GM19099 (cell line): ENCODE results near the gene SCCPDH.

Experiments
- POLR2A ChIP-seq: IDR thresholded peaks from 3 replicates; pipeline ENCODE4 v1.6.1; 2011; ENCODE audit warnings: low read depth; ENCODE audit not compliant: insufficient read length; ENCODE audit errors: extremely low read depth

The SCCPDH gene

GRCh38 chr1:246695136-246695535 lies 29.1 kb upstream of the SCCPDH start:
- no peak for TF ChIP-seq POLR2A

- TF ChIP-seq POLR2A, result no peak
Measured at GRCh38 chr1:246695666-246696065, 28.5 kb upstream of the SCCPDH start.

- no peak for TF ChIP-seq POLR2A
Measured at GRCh38 chr1:246698466-246699094, 25.6 kb upstream of the SCCPDH start.

- no peak for TF ChIP-seq POLR2A
Measured at GRCh38 chr1:246699095-246699735, 25.0 kb upstream of the SCCPDH start.

- TF ChIP-seq POLR2A, result no peak
Measured at GRCh38 chr1:246703581-246703980, 20.6 kb upstream of the SCCPDH start.

- no peak for TF ChIP-seq POLR2A
Measured at GRCh38 chr1:246705368-246705767, 18.8 kb upstream of the SCCPDH start.

- TF ChIP-seq POLR2A, result no peak
Measured at GRCh38 chr1:246708166-246708565, 16.0 kb upstream of the SCCPDH start.

GRCh38 chr1:246709196-246709595 lies 15.0 kb upstream of the SCCPDH start:
- TF ChIP-seq POLR2A, result no peak

- no peak for TF ChIP-seq POLR2A
Measured at GRCh38 chr1:246709835-246710234, 14.4 kb upstream of the SCCPDH start.

GRCh38 chr1:246711548-246712003 lies 12.6 kb upstream of the SCCPDH start:
- no peak for TF ChIP-seq POLR2A

GRCh38 chr1:246722720-246723119 lies 1.5 kb upstream of the SCCPDH start:
- TF ChIP-seq POLR2A, result no peak

- no peak for TF ChIP-seq POLR2A
Measured at GRCh38 chr1:246724731-246725095, 504 bp downstream of the SCCPDH start.

GRCh38 chr1:246725191-246725590 lies 982 bp downstream of the SCCPDH start:
- no peak for TF ChIP-seq POLR2A

GRCh38 chr1:246726255-246726679 lies 2.1 kb downstream of the SCCPDH start:
- TF ChIP-seq POLR2A, result no peak

- TF ChIP-seq POLR2A, result no peak
Measured at GRCh38 chr1:246726881-246727280, 2.7 kb downstream of the SCCPDH start.

GRCh38 chr1:246727594-246727993 lies 3.4 kb downstream of the SCCPDH start:
- no peak for TF ChIP-seq POLR2A
